Erythroblast (primary cell): Measurements from ENCODE around the gene DBX1.

Experiments used
- GATA1 ChIP-seq: IDR thresholded peaks from 2 replicates; pipeline ENCODE4 v1.6.1; 2011; ENCODE audit warnings: low read depth, mild to moderate bottlenecking, control low read depth, low read length, moderate library complexity
- POLR2A ChIP-seq: IDR thresholded peaks from 2 replicates; pipeline ENCODE4 v1.6.1; 2011; ENCODE audit warnings: mild to moderate bottlenecking, low read length

GRCh38 chr11:20122131-20122530 is 38.1 kb downstream of the DBX1 start:
- TF ChIP-seq POLR2A: no peak
- no peak for TF ChIP-seq GATA1
